ENCODE data around the gene A3GALT2.

- TF ChIP-seq CTCF (conservative IDR thresholded peaks at IDR 0.05 in 1 of 2, IDR thresholded peaks at IDR 0.05 in 1 of 2; ENCODE audit: extremely low read depth in 1 of 2, insufficient read depth in 1 of 2, low read depth in 1 of 2, low read length in 2 of 2) (no peak), EZH2 (IDR thresholded peaks at IDR 0.05; ENCODE audit: borderline replicate concordance, low read length) (no peak)
Observed at GRCh38 chr1:33268927-33269610, 51.8 kb downstream of the A3GALT2 start.
